HG03354 (cell line): ENCODE results near the gene NUDC.
"Not testable (repeated sequence)": the region's sequence is repeated elsewhere in the genome, so short reads cannot be mapped to it uniquely, and the experiment has no call there.

ENCODE experiments used
- ATAC-seq: cut with Tn5 transposase; IDR thresholded peaks from one replicate; pipeline ENCODE4 v1.9.1; 2021; ENCODE audit warnings: mild to moderate bottlenecking; ENCODE audit not compliant: unreplicated experiment, poor library complexity, severe bottlenecking

The NUDC gene

DNA sequence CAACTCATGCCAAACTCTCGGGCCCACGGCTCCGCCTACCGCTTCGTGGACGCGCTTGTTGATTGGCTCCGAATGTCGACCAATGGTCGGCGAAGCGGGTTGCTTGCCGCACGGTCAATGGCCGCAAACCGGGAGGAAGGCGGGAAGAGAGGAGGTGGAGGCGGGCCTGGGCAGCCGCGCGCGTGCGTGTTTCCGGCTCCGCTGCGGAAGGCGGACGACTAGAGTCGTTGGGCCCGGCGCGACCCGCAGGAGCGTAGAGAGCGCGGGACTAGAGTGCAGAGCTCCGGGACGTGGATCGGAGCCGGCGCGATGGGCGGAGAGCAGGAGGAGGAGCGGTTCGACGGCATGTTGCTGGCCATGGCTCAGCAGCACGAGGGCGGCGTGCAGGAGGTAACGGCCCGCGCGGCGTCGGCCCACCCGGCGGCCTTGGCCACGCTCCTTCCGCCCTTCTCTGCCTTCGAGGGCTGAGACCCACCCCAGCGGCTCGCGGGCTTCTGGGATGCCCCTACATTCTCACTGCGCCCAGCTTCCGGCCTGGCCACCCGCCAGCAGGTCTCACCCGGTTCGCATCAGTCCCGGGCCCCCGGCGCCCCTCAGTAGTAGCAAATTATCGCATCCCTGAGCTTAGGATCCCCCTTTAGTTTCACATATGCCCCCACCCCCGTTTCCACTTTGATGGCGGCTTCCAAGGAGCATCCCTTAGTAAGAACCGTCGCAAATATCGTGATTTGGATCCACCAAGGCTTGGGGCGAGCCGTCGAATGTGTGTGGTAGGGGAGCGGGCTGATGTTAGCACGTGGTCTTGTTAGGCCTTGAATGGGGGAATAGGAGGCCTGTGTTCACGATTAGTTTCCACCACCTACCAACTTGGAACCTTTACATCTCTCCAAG lies at the start of gene NUDC:
Gene NUDC, plus strand, starts transcription at position 204 of the 891 bp plus-strand sequence. Its CDS starts 106 bp downstream, at position 310.
- peak; percentile 97 for ATAC-seq

DNA sequence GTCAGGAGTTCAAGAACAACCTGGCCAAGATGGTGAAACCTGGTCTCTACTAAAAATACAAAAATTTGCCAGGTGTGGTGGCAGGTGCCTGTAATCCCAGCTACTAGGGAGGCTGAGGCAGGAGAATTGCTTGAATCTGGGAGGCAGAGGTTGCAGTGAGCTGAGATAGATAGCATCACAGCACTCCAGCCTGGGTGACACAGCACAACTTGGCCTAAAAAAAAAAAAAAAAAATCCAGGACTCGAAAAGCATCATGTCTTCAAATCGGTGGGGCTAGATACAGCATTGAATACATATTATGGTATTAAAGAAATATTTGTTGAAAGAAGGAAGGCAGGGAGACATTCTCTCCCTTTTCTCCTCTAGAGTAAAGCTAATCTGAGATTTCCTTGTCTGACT lies 48.4 kb upstream of the NUDC start:
- not testable (repeated sequence) for ATAC-seq

DNA sequence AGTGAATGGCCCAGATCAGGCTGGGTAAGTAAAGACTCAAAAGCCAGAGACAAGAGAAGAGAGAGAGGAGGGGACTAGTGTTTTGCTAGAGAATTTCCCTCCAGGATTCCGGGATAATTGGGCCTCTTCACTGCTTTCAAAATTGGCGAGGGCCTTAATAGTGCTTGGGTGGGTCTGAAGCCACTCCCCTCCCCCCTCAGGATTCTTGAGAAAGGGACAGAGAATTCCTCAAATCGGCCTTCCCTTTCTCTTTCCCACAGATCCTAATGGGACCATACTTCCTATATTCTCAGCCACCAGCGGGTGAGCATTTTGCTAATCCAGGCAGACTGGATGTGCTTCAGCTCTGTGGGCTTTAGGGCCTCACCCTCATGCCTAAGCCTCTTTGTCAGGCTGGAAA lies 46.6 kb upstream of the NUDC start:
- no peak for ATAC-seq

- ATAC-seq = no peak
Observed at GRCh38 chr1:26877326-26877725, 44.2 kb upstream of the NUDC start.

GRCh38 chr1:26879793-26880192 lies 41.8 kb upstream of the NUDC start:
- no peak for ATAC-seq

DNA sequence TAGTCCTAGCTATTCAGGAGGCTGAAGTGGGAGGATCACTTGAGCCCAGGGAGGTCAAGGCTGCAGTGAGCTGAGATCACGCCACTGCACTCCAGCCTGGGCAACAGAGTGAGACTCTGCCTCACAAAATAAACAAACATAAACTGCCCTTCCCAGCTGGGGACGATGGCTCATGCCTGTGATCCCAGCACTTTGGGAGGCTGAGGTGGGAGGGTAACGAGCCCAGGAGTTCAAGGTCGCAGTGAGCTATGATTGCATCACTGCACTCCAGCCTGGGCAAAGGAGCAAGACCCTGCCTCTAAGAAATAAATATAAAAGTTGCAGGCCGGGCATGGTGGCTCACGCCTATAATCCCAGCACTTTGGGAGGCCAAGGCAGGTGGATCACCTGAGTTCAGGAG lies 39.9 kb upstream of the NUDC start:
- not testable (repeated sequence) for ATAC-seq

GRCh38 chr1:26882696-26883463 lies 38.7 kb upstream of the NUDC start:
- ATAC-seq = no peak

DNA sequence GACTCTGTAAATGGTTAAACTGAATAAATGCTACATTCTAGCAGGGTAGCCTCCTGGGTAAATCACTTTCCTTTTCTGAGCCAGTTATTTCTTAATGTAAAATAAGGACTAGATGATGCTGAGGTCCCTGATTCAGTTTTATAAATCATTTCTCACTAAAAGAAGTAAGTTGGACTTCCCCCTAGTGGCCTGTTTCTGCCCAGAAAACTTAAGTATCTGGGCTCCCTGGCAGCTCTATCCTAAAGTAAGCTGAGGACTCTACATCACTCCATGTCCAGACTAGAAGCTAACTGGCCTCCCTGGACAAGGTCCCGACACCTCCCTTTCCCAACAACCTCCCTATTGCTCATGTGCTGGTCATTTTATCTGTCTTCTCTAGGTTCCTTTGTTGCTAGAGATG lies 34.4 kb upstream of the NUDC start:
- ATAC-seq = no peak

GRCh38 chr1:26888231-26888630 lies 33.3 kb upstream of the NUDC start:
- no peak for ATAC-seq

GRCh38 chr1:26889551-26890466 lies 31.7 kb upstream of the NUDC start, which contains the start of gene GPN2:
Gene GPN2, minus strand, starts transcription at chr1:26890283. Its CDS starts 187 bp downstream, at chr1:26890096.
- ATAC-seq = peak; percentile 90

GRCh38 chr1:26890467-26890796 lies 31.1 kb upstream of the NUDC start:
- ATAC-seq = peak; percentile 32

- ATAC-seq = no peak
Observed at GRCh38 chr1:26894263-26894662, 27.3 kb upstream of the NUDC start.

DNA sequence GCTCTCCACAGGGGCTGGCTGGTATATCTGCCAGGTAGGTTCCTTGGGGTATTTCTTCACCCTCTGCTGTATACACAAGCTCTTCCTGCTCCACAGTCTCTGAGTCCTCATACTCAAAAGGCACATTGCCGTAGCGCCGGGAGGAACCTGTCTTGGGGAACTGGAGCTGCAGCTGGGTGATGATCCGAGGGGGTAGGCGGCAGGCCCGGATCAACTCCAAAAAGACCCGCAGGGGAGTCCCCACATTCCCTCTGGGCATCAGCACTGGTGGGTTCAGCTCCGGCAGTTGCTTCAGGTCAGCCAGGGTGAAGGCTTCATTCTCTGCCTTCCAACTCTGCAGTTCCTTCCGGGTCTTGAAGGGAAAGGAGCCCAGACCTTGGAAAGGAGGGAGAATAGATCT lies 24.2 kb upstream of the NUDC start:
- no peak for ATAC-seq

- ATAC-seq = peak; percentile 87
Observed at GRCh38 chr1:26900001-26900814, 21.3 kb upstream of the NUDC start, which contains the start of gene GPATCH3. Gene GPATCH3, minus strand, starts transcription at chr1:26900467. Its CDS starts 25 bp downstream, at chr1:26900442.

DNA sequence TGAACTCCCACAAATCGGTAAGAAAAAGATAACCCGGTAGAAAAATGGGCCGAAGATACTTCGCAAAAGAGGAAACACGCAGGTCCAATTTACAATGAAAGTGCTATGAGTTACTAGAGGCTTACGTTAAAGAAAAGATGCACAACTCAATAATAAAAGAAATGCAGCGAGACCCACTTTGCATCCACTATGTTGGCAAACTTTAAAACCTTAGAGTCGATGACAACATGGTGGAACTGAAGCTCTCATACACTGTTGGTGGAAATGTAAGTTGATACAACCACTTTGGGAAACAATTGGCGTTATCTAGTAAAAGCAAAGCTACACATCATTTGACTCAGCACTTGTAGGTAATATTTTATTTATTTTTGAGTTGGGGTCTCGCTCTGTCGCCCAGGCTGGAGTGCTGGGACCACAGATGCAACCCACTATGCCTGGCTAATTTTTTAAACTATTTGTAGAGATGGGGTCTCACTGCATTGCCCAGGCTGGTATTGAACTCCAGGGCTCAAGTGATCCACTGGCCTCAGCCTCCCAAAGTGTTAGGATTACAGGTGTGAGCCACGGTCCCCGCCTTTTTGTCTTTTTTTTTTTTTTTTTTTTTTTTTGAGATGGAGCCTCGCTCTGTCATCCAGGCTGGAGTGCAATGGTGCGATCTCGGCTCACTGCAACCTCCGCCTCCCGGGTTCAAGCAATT lies 20.6 kb upstream of the NUDC start:
- no peak for ATAC-seq

DNA sequence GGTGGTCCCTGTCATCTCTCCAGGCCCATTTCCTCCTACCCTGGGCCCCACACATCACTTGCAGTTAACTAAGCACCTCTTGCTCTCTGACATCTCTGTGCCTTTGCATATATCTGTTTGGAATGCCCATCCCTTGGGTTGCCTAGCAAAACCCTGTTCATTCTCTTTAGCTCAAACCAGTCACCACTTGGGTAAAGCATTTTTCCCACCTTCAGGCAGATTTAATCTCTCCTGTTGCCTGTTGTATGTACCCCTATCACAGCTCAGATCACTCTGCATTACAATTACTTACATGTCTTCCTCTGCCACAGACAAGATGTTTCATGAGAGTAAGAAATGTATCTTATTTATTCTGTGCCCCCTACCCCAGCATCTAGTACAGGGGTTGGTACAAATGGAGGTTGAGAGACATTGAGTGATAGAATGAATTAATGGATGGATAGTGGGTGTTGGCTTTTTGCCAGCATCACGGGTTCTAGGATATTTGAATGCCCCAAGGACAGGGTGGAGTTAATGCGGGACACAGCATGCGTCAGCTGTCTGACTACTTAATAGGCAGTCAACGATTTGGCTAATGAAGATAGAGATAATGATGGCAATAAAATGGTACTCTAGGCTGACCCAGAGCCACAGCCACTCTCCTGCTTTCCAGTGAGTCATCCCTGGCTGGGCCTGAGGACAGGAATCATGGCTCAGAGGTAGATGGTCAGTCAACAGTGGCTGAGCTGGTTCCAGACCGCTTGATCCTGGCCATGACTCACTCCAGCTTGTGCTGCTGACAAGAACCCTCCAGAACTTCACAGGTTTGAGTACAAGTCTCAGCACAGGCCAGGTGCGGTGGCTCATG lies 14.2 kb upstream of the NUDC start:
- no peak for ATAC-seq

DNA sequence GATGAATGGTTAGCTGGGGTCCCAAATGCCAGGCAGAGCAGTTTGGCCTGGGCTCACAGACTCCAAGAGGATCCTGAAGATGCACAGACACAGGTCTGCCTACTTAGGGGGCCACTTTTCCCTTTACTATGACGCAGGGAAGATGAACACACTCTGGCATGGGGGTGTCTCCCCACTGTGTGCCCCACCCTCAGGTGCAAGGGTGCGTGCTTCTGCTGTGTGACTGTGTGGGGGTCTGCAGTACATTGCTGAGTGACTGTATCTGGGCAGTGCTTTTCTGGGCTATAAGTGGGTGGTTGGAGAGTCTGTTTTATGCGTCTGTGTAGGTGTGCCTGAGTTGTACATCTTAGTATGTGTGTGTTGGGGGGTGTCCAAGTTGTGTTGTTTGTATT lies 11.6 kb upstream of the NUDC start:
- no peak for ATAC-seq
